NB4 (cell line): ENCODE measurements around the gene ASMTL.
A peak's percentile ranks its signal among the peaks of the same experiment; 100 is the strongest.
"Not testable (repeated sequence)": the region's sequence is repeated elsewhere in the genome, so short reads cannot be mapped to it uniquely, and the experiment has no call there.

Experiments
- DNase-seq: peaks from one replicate; pipeline ENCODE4 v3.0.0; 2010; ENCODE audit warnings: low read depth
- H3K4me3 ChIP-seq: one replicate; pipeline ENCODE4 v1.5.1; 2011; ENCODE audit warnings: mild to moderate bottlenecking, low read depth, low read length, moderate library complexity
- MAX ChIP-seq: IDR thresholded peaks from 2 replicates; pipeline ENCODE4 v1.6.1; 2011; ENCODE audit warnings: low read depth, low read length
- MYC ChIP-seq: IDR thresholded peaks from 2 replicates; pipeline ENCODE4 v1.6.1; 2011; ENCODE audit warnings: low read depth, low read length
- POLR2A ChIP-seq: IDR thresholded peaks from 2 replicates; pipeline ENCODE4 v1.6.1; 2011; ENCODE audit warnings: mild to moderate bottlenecking; ENCODE audit not compliant: insufficient read length; ENCODE audit errors: extremely low read depth
- TF ChIP-seq, protein P1 (sequence below): IDR thresholded peaks from one replicate; pipeline ENCODE4 v1.5.1; 2012; ENCODE audit warnings: low read depth, low read length

Gene ASMTL

DNA sequence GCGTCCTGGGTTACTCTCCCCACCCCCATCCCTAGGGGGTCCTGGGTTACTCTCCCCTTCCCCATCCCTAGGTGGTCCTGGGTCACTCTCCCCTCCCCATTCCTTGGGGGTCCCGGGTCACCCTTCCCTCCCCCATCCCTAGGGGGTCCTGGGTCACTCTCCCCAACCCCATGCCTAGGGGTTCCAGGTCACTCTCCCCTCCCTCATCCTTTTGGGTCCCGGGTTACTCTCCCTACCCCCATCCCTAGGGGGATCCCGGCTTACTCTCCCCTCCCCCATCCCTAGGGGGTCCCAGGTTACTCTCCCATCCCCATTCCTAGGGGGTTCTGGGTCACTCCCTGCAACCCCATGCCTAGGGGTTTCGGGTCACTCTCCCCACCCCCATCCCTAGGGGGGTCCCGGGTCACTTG, 1.5 kb downstream of the ASMTL start:
- H3K4me3 ChIP-seq: no peak overlapping the region
- DNase-seq: no peak
- TF ChIP-seq, protein P1, sequence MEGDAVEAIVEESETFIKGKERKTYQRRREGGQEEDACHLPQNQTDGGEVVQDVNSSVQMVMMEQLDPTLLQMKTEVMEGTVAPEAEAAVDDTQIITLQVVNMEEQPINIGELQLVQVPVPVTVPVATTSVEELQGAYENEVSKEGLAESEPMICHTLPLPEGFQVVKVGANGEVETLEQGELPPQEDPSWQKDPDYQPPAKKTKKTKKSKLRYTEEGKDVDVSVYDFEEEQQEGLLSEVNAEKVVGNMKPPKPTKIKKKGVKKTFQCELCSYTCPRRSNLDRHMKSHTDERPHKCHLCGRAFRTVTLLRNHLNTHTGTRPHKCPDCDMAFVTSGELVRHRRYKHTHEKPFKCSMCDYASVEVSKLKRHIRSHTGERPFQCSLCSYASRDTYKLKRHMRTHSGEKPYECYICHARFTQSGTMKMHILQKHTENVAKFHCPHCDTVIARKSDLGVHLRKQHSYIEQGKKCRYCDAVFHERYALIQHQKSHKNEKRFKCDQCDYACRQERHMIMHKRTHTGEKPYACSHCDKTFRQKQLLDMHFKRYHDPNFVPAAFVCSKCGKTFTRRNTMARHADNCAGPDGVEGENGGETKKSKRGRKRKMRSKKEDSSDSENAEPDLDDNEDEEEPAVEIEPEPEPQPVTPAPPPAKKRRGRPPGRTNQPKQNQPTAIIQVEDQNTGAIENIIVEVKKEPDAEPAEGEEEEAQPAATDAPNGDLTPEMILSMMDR: no peak
- TF ChIP-seq MYC (no peak), POLR2A (no peak), MAX (no peak)

GRCh38 chrX:1450361-1451161, 2.1 kb downstream of the ASMTL start:
- DNase-seq: no peak
- no peak overlapping the region for H3K4me3 ChIP-seq
- TF ChIP-seq POLR2A: no peak
- TF ChIP-seq, protein P1: no peak
- no peak for TF ChIP-seq MYC
- TF ChIP-seq MAX: no peak

DNA sequence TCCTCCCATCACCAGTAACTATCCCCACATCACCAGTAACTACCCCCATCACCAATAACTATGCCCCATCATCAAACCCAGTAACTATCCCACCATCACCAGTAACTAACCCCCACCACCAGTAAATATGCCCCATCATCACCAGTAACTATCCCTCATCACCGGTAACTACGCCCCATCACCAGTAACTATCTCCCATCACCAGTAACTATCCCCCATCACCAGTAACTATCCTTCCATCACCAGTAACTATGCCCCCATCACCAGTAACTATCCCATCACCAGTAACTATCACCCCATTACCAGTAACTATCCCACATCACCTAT, 2.9 kb downstream of the ASMTL start:
- no peak for DNase-seq
- no peak overlapping the region for H3K4me3 ChIP-seq
- TF ChIP-seq MAX (no peak), MYC (no peak), POLR2A (no peak)
- TF ChIP-seq, protein P1: no peak

- H3K4me3 ChIP-seq: no peak overlapping the region
Measured at GRCh38 chrX:1449036-1449822, 3.5 kb downstream of the ASMTL start.

GRCh38 chrX:1448573-1449001, 4.1 kb downstream of the ASMTL start:
- not testable (repeated sequence) for H3K4me3 ChIP-seq, DNase-seq

More at GRCh38 chrX:1449036-1449822, 3.5 kb downstream of the ASMTL start:
- no peak for DNase-seq
- TF ChIP-seq, protein P1: no peak
- TF ChIP-seq POLR2A (no peak), MAX (no peak), MYC (no peak)

- DNase-seq, H3K4me3 ChIP-seq: not testable (repeated sequence)
Measured at GRCh38 chrX:1447969-1448572, 4.6 kb downstream of the ASMTL start.

- H3K4me3 ChIP-seq: not testable (repeated sequence)
- DNase-seq: peak; percentile 58
Measured at GRCh38 chrX:1446984-1447968, 5.4 kb downstream of the ASMTL start.
